Dedifferentiated amniotic fluid mesenchymal stem cell (primary cell): ENCODE measurements around the gene HOXD11.

ENCODE experiments used
- DNase-seq: peaks from one replicate; pipeline ENCODE4 v3.0.0-alpha.2; 2016; ENCODE audit errors: extremely low spot score

The HOXD11 gene

GRCh38 chr2:176093145-176093897 lies 13.8 kb upstream of the HOXD11 start:
- no peak for DNase-seq

- no peak for DNase-seq
These were observed 13.2 kb upstream of the HOXD11 start for GRCh38 chr2:176093898-176094249.

- DNase-seq: no peak
These were observed 12.7 kb upstream of the HOXD11 start for GRCh38 chr2:176094349-176094748.

- no peak for DNase-seq
These were observed 11.7 kb upstream of the HOXD11 start for GRCh38 chr2:176095421-176095820.

- DNase-seq: no peak
These were observed 10.7 kb upstream of the HOXD11 start for GRCh38 chr2:176096243-176096985.

- DNase-seq: peak; percentile 36
These were observed 9.9 kb upstream of the HOXD11 start for GRCh38 chr2:176096986-176097819.

GRCh38 chr2:176097820-176098365 lies 9.2 kb upstream of the HOXD11 start:
- DNase-seq: no peak

- DNase-seq: no peak
These were observed 8.5 kb upstream of the HOXD11 start for GRCh38 chr2:176098366-176099158.

- DNase-seq: no peak
These were observed 7.8 kb upstream of the HOXD11 start for GRCh38 chr2:176099159-176099727.

GRCh38 chr2:176099728-176100546 lies 7.1 kb upstream of the HOXD11 start, which contains the start of gene HOXD12:
HOXD12 (plus strand) TSS chr2:176099795; CDS start chr2:176099802, 7 bp downstream.
- no peak for DNase-seq

- DNase-seq: no peak
These were observed 6.4 kb upstream of the HOXD11 start for GRCh38 chr2:176100547-176101140.

- DNase-seq: no peak
These were observed 5.8 kb upstream of the HOXD11 start for GRCh38 chr2:176101216-176101830.

GRCh38 chr2:176101842-176102241 lies 5.2 kb upstream of the HOXD11 start:
- DNase-seq: no peak

- DNase-seq: no peak
These were observed 4.7 kb upstream of the HOXD11 start for GRCh38 chr2:176102309-176102866.

- no peak for DNase-seq
These were observed 3.9 kb upstream of the HOXD11 start for GRCh38 chr2:176103194-176103593.

GRCh38 chr2:176103742-176104315 lies 3.3 kb upstream of the HOXD11 start:
- no peak for DNase-seq

GRCh38 chr2:176104316-176105077 lies 2.6 kb upstream of the HOXD11 start:
- DNase-seq: no peak
